HG03439 (cell line): ENCODE data around the gene C9orf50.
A peak's percentile ranks its signal among the peaks of the same experiment; 100 is the strongest.
"Not testable (repeated sequence)": the region's sequence is repeated elsewhere in the genome, so short reads cannot be mapped to it uniquely, and the experiment has no call there.

Experiments used
- ATAC-seq: cut with Tn5 transposase; IDR thresholded peaks from one replicate; pipeline ENCODE4 v1.9.1; 2021; ENCODE audit warnings: mild to moderate bottlenecking, moderate library complexity; ENCODE audit not compliant: unreplicated experiment

C9orf50 gene

DNA sequence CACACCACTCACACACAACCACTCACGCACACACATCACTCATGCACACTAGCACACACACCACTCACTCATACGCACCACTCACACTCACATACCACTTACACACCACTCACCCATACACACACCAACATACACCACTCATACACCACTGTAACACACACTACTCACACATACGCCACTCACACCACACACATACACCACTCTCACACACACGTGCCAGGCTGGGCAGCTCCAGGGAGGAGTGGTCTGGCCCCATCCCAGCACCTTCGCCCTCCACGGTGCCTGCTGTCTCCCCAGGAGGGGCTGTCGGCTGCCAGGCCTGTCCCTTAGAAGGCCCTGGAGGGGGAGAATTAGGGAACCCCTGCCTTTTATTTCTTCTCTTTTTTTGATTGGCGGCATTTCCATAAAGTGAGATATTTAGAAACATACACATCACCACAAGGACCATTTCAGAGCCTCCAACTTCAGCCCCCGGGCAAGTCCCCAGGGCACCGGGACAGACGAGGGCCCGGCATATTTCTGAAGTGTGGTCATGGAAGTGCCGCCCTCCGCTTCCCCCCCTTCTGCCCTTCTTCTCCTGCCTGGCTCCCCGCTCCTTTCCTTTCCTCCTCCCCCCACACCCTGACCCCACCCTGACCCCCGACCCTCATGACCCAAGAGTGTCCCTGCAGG lies 27.3 kb upstream of the C9orf50 start:
- ATAC-seq, result no peak

DNA sequence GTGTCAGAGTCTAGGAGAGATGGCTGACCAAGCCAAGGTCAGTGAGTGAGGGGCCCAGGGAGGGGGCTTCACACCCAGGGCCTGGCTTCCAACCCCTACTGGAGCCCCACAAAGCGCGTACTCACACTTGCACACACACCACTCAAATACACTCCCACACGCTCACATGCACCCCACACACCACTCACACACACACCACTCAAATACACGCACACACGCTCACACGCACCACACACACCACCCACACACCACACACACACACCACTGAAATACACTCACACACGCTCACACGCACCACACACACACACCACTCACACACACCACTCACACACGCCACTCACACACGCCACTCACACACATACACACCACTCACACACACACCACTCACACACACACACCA lies 26.7 kb upstream of the C9orf50 start:
- no peak for ATAC-seq

DNA sequence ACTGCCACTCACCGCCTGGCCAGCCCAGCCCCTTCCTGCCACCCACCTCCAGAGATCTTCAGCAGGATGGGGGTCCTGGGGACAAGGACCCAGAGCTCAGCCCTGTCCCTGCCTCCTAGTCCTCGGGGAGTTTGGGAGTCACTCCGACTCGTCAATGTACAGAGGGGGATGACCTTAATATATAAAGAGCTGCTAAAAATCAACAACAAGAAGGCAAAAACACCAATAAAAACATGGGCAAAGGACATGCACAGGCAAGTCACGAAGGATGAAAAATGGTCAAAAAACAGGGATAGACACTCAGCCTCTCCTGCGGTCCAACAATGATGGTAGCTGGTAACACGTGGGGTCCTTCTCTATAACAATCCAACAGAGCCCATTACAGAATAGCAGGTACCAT lies 25.8 kb upstream of the C9orf50 start:
- ATAC-seq, result no peak

DNA sequence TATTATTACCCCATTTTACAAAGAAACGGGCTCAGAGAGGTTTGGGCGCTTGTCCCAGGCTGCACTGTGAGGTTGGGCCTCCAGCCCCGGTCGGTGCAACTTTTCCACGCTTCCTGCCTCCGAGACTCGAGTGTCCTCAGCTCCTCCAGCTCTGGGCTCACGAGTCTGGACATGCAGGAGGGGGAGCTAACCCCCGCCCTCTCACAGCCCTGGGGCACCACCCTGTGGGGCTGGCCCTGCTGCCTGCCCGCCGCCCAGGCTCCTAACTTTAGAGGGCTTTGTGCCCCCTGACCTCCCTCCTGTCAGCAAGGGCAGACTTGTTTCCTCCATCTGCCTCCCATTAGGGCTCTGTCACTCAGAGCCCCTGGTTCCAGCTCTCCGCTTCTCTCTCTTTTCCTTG lies 25.4 kb upstream of the C9orf50 start:
- no peak for ATAC-seq

DNA sequence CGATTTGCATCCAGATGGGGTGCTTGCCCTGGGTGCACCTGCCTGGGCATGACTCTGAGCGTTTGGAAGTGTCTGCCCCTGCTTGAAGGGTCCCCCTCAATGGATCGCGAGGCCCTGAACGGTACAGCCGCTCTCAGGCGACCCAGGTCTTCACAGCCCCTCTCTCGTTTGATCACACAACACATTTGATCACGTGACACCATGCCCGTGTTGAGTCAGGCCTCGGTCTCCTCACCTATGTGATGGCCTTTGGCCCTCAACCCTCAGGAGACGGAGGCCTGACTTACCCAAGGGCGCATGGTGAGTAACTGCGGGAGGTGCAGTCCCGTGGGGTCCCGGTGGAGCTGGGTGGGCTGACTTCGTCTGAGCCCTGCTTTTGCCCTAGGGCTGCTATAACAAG lies 24.0 kb upstream of the C9orf50 start:
- ATAC-seq, result no peak

DNA sequence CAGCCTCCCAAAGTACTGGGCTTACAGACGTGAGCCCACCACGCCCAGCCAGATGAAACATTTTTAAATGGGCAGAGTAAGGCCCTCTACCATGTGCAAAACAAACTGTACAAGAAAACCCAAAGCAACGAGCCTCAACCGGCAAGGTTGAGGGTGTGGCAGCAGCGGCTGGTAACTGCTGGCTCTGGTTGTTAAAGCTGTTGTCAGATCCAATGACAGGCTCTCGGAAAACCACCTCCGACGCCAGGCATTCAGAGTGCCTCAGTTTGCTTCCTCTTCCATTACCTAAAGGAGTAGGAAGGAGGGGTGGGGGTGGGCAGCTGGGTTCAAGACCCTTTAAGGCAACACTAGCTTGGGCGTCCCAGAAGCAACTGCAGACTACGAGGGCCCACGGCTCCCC lies 23.5 kb upstream of the C9orf50 start:
- no peak for ATAC-seq

DNA sequence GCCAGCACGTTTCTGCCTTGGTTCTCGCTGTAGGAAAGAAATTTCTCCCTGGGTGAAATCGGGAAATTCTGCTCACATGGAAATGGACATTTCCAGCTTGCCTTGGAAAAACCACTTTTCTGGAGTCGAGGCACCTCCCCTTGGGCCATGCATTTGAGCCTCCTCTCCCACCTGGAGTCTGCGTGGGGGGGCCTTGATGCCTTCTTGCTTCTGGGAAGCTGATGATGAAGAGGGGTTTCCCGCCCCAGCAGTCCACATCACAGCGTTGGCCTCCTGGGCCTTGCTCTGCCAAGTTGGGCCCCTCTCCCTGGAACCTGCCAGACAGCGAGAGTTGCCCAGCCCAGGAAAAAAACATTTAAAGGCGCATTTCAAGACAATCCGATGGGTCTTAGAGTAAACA lies 22.8 kb upstream of the C9orf50 start:
- ATAC-seq, result no peak

DNA sequence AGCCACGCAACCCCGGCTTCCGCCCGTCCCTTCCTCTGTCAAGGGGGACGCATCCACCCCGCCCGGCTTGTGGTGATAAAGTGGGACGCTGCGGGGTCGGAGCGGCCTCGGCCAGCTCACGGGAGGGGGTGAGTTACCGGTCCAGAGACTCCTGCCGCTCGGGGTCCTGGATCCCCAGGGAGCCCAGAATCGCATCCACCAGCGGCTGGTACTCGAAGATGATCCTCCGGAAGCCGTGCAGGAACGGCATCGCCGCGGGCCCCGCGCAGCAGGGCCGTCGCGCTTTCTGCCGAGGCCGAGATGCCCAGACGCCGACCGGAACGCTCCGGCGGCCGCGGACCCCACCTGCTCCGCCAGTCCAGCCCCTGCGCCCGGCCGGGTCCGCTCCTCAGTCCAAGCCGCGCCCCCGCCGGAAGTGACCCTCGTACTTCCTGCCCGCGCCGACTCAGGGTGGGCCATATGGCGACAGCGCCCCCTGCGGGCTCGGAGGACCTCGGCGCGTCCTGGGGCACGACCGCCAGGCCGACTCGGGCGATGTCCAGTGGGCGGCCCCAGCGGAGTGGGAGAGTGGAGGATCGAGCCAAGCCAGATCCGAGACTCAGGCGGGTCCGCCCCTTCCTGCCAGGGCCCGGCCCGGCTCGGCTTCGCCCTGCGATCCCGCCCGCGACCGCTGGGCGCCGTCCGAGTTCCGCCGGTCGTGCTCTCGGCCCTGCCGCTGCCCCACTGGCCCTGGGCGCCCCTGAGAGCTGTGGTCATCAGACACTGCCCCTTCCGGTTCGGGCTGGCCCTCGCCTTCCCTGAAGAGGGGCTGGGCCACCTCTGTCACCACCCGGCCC lies 21.1 kb upstream of the C9orf50 start, which contains the start of gene ASB6:
Gene ASB6, minus strand, starts transcription at position 402 of the 836 bp plus-strand sequence. Its CDS starts 152 bp downstream, at position 250.
- ATAC-seq, result peak; percentile 89

DNA sequence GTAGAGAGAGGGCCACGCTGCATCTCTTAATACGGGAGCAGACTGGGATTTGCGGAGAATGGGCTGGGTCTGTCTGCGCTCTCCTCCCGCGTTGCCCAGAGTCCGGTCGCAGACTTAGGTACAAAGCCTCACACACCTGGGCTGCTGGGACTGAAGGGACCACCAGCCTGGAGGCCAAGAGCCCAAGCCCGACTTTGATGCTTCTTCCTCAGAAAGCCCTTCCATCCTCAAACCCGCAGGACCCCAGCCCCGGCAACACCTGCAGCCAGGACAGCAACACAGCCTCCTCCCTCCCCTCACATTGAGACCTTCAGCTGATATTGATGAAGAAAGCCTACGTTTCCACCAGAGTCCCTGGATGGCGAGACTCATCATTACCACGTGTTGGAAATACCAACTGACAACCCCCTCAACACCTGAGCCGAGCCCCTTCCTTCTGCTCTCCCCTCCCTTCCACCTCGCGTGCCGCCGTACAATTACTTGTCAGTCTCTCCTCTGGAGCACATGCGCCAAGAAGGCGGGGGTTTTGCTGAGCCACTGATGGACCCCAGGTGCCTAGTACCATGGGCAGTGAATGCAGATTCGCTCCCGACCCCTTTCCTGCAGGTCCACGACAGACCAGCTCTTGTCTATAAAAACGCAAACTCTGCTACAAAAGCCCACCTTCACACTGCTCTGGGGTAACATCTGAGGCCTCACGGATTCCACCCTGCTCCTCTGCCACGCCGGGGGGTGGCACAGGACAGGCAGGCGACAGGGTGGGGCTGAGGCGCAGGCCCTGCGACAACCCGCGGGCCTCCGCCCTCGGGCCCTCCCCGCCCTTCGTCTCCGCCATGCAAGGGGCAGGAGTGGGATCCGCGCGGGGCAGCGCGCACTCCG lies 20.2 kb upstream of the C9orf50 start:
- no peak for ATAC-seq

DNA sequence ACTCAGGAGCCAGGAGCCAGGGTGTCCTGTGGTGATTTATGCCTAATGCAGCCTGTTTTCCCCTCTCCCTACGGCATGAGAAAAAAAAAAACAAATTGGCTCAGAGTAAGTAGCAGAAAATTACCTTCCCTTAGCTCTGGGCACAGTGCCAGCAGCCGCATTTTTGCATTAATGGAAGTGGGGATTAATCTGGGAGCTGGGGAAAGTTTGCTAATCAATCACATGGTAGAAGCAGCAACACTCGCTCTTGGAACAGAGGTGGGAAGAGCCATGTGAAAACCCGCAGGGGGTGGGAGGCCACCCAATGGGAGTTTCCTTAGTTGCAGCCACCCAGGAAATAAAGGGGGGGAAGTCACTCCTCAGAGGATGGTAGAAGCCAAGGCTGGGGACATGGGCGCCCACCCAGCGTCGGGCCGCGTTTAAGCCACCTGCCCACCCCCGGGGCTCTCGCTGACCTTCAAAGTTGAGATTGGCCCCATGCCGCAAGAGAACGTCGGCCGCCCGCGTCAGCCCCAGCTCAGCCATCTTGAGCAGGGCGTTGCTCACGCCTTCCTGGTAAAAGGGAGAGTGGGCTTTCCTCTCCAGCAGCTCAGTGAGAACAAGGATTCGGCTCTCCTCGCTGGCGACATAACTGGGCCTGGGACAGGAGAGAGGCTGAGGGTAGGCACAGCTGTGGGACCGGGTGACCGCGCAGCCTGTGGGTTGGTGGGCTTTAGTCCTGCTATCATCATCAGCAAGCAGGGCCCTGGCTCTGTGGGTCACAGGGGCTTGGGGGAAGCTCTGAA lies 19.4 kb upstream of the C9orf50 start:
- ATAC-seq, result no peak

DNA sequence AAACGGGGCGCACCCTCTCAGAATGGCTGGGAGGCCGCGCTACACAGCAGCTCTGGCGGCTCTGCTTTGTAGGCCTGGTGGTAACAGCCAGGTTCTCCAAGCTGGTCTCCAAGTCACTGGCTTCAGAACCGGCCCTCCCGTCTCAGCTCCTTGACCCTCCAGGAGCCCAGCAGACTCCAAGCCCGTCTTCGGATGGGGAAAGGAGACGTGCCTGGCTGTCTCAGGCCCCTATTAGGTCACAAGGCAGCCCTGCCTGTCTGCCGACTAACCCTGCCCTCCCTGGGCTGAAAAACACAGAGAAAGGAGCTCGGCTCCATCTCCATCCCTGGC lies 18.8 kb upstream of the C9orf50 start:
- ATAC-seq, result no peak

DNA sequence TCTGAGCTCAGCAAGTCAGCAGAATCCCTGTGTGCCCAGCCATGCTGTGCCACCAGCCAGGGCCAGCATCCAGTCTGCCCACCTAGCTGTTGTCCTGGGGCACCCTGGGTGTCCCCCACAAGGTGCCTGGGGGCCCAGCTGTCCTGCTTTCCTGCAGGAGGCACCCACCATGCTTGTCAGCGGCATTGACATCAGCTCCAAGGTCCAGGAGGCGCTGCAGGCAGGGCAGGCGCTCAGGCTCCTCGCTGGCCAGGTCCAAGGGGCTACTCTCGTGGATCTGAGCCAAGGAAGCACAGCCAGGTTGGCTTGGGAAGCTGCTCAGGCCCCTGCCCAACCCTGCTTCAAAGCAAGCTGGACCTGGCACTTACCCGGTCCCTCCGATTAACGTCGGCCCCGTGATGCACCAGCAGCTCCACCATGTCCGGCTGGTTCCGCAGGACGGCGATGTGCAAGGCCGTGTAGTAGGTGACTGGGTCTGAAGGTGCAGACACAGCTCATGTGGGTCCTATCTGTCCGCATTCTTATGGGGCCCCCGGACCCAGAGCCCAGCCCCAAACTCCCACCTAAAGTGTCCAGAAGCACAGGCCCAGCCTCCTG lies 18.2 kb upstream of the C9orf50 start:
- ATAC-seq, result no peak

DNA sequence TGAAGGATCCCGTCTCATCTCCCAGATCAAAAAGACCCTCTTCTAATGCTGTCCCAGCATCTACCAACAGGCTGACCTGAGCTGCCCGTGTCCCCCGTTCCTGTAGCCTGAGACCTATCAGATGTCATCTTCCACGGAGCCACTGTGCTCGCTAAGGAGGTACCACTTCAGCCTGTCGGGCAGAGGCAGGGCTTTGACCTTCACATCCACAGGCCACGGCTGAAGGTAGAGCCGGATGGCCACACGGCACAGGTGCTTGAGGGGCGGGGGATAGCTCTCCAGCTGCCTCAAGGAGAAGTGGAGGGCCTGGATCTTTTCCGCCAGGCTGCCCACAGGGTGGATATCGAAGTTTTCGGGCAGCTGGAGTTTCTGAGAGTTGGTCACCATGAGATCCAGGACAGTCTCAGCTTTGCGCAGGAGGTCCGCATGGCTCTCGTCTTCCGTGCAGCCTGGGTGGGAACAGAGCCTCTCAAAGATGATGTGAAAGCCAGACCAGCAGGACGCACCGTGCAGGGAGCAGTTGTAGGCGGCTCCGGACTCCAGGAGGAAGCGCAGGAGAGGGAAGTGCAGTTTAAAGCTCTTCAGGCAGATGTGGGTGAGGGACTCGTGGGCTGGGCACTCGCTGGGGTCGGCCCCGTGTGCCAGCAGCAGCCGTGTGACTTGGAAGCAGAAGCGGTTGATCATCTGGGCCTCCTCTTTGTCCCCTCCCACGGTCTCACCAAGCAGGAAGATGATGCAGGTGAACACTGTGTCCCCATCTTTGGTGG lies 17.0 kb upstream of the C9orf50 start:
- ATAC-seq, result no peak

DNA sequence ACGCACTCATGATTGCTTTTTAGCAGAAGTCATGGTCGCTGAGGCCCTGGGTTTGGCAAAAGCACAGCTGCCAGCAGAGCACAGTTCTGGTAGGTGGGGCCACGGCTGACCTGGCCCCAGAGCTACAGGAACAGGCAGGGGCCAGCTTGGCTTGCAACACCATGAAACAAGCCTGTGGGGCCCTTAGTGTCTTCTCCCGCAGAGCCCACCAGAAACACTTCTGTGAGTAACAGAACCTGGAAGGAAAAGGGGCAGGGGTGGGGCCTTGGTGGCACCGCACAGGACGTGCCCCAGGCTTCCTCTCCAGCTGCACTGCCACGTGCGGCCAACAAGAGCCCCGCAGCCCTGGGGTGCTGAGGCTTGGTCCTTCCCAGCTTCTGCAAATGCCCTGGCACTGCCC lies 16.2 kb upstream of the C9orf50 start:
- no peak for ATAC-seq

DNA sequence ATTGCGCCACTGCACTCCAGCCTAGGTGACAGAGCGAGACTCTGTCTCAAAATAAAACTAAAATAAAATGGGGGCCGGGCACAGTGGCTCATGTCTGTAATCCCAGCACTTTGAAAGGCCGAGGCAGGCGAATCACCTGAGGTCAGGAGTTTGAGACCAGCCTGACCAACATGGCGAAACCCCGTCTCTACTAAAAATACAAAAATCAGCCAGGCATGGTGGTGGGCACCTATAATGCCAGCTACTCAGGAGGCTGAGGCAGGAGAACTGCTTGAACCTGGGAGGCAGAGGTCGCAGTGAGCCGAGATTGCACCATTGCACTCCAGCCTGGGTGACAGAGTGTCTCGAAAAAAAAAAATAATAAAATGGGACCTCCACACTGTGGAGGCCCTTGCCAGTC lies 15.4 kb upstream of the C9orf50 start:
- ATAC-seq, result not testable (repeated sequence)

DNA sequence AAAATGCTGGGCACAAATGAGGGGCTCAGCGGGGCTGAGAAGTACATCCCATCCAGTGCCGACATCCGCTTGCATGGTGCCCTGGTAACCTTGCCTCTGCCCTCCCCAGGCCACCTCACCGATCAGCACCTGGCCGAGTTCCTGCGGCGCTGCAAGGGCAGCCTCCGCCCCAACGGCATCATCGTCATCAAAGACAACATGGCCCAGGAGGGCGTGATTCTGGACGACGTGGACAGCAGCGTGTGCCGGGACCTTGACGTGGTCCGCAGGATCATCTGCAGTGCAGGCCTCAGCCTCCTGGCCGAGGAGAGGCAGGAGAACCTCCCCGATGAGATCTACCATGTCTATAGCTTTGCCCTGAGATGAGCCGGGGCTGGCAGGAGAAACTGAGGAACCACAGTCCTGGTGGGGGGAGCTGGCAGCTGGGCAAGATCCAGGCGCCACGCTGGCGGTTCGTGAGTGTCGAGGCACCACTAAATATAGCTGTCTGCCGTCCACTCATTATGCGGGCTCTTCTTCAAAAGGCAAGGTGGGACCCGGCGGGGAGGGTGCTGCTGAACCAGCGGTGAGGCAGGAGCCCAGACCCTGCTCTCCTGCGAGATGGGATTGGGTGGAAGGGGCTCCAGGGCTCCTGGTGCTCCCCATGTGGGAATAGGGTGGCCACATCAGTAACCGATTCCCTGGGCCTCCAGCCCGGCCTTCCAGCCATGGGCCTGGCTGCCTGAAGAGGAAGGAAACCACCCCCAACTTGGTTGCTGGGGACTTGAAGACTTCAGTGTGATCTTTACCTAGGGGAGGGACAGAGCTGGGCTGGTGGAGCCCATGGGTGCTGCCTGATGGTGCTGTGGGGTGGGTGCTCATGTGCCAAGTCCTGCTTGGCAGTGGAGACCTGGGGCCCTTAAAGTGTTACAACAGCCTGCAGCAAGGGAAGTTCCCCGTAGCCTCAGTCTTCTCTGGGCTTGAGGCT lies 14.5 kb upstream of the C9orf50 start:
- ATAC-seq, result no peak

DNA sequence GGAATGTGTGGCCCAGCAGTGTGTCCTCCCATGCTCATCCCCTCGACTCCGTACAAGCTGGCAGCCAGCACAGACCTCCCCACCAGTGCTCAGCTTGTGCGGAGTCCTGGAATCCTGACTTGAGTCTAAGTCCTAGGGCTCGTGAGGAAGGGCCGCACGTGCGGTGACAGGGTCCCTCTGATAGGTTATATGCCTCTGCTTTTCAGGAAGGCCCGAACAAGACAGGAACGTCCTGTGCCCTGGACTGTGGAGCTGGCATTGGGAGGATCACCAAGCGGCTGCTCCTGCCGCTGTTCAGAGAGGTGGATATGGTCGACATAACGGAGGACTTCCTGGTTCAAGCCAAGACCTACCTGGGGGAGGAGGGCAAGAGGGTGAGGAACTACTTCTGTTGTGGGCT lies 12.9 kb upstream of the C9orf50 start:
- no peak for ATAC-seq

DNA sequence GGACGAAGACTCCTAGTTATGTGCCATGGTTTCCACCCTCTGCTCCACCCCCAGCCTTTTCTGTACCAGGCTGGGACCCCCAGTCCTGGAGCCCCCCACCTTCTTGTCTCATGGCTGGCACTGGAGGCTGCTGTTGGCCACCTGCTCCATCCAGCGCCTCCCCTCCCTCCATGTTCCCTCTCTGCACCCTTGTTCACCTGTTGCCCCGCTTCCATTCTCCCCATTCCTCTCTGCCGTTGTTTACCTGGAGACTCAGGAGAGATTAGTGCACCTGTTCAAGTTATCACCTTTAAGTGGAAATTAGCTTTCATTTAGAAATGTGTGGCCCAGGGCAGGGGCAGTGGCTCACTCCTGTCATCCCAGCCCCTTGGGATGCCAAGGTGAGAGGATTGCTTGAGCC lies 12.3 kb upstream of the C9orf50 start:
- no peak for ATAC-seq

DNA sequence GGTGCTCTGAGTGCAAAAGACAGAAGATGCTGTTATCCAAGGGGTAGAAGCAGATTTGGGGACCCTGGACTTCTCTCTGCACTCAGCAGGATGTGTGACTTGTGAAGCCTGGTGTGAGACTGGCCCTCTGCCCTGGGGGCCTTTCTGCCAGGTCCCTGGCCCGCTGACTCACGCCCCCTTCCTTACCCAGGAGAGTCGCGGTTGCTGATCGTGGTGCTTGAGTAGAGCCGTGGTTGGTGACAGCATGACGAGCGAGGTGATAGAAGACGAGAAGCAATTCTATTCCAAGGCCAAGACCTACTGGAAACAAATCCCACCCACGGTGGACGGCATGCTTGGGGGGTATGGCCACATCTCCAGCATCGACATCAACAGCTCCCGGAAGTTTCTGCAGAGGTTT lies 11.6 kb upstream of the C9orf50 start:
- ATAC-seq, result no peak
